Muscle of leg (tissue), 11 donors: ENCODE results near the gene AGR3. TPM values are rescaled to one million over a fixed set of nuclear protein-coding genes. Genes with fewer than 3 reads are reported as not detected.
A peak's percentile ranks its signal among the peaks of the same experiment; 100 is the strongest.

Experiments
- DNase-seq: peaks from one replicate; pipeline ENCODE4 v3.0.0; 2013
- H3K27ac ChIP-seq: one replicate; pipeline ENCODE4 v1.5.1; 2013; ENCODE audit warnings: mild to moderate bottlenecking, low read length, control low read depth
- H3K27me3 ChIP-seq: one replicate; pipeline ENCODE4 v1.6.1; 2013; ENCODE audit warnings: low read length; ENCODE audit not compliant: control insufficient read depth, insufficient read depth
- H3K36me3 ChIP-seq: one replicate; pipeline ENCODE4 v1.6.1; 2013; ENCODE audit warnings: low read length; ENCODE audit not compliant: control insufficient read depth, insufficient read depth
- H3K4me1 ChIP-seq: one replicate; pipeline ENCODE4 v1.6.1; 2013; ENCODE audit warnings: low read length; ENCODE audit not compliant: control insufficient read depth, insufficient read depth
- H3K4me3 ChIP-seq: one replicate; pipeline ENCODE4 v1.5.1; 2013; ENCODE audit warnings: low read length, control low read depth
- H3K9me3 ChIP-seq: replicated peaks from 2 replicates; pipeline ENCODE4 v1.6.1; 2013; ENCODE audit warnings: low read depth, low read length; ENCODE audit not compliant: control insufficient read depth
- WGBS: methylation state at CpG from one replicate; pipeline ENCODE4 v1.1.5; 2013; ENCODE audit warnings: missing lambda C conversion rate; ENCODE audit not compliant: insufficient coverage; 5-methylcytosine and 5-hydroxymethylcytosine counted together
- polyA plus RNA-seq, 8 donors: library from polyadenylated mRNA; unstranded; fragments of 120-200 nt; gene quantifications; one replicate each; pipeline versions ENCODE4 v1.2.1 to v1.2.3, GENCODE V29; 2013; ENCODE audit warnings: inconsistent platforms in 1 of 8, low replicate concordance in 1 of 8; ENCODE audit not compliant: insufficient read length in 8 of 8, insufficient read depth in 1 of 8
- total RNA-seq: library from RNA; stranded (reverse); fragments of 120-200 nt; gene quantifications from one replicate; pipeline ENCODE4 v1.2.4, GENCODE V29; 2013

The AGR3 gene
- total and polyA plus RNA-seq, 9 donors, result 0.27 to 9.1 (median 1.1) TPM; not detected in 6

- DNase-seq, result peak; percentile 49
- Histone ChIP-seq H3K9me3 (no peaks in the 10 kb centered on the region), H3K4me1 (no peaks in the 10 kb centered on the region), H3K4me3 (no peak overlapping the region), H3K27ac (no peak overlapping the region), H3K27me3 (no peaks in the 10 kb centered on the region), H3K36me3 (no peaks in the 10 kb centered on the region)
- 60% methylated on average over 1 of the region's 3 CpGs for WGBS
These were observed 68.6 kb downstream of the AGR3 start for GRCh38 chr7:16813232-16813616.

GRCh38 chr7:16812542-16813231 lies 69.1 kb downstream of the AGR3 start:
- H3K27ac ChIP-seq, result no peak overlapping the region
- no peak for DNase-seq
- H3K36me3 ChIP-seq, result no peaks in the 10 kb centered on the region
- H3K4me3 ChIP-seq, result no peak overlapping the region
- H3K27me3 ChIP-seq, result no peaks in the 10 kb centered on the region
- no peaks in the 10 kb centered on the region for H3K4me1 ChIP-seq
- H3K9me3 ChIP-seq, result no peaks in the 10 kb centered on the region
- WGBS, result no CpG with 5 or more reads among the region's 4 CpGs

- no CpG with 5 or more reads among the region's 2 CpGs for WGBS
- no peaks in the 10 kb centered on the region for H3K27me3 ChIP-seq
These were observed 70.2 kb downstream of the AGR3 start for GRCh38 chr7:16811551-16811950.

GRCh38 chr7:16810573-16810972 lies 71.2 kb downstream of the AGR3 start:
- H3K9me3 ChIP-seq, result no peaks in the 10 kb centered on the region
- no CpG with 5 or more reads among the region's 5 CpGs for WGBS

More at GRCh38 chr7:16811551-16811950, 70.2 kb downstream of the AGR3 start:
- Histone ChIP-seq H3K4me1 (no peaks in the 10 kb centered on the region), H3K27ac (no peak overlapping the region), H3K36me3 (no peaks in the 10 kb centered on the region), H3K4me3 (no peak overlapping the region), H3K9me3 (no peaks in the 10 kb centered on the region)
- peak; percentile 34 for DNase-seq

GRCh38 chr7:16810112-16810511 lies 71.7 kb downstream of the AGR3 start:
- H3K9me3 ChIP-seq, result no peaks in the 10 kb centered on the region
- WGBS, result 33% methylated on average over 1 of the region's 2 CpGs
- no peaks in the 10 kb centered on the region for H3K27me3 ChIP-seq

More at GRCh38 chr7:16810573-16810972, 71.2 kb downstream of the AGR3 start:
- no peaks in the 10 kb centered on the region for H3K27me3 ChIP-seq
- H3K4me3 ChIP-seq, result no peak overlapping the region
- H3K36me3 ChIP-seq, result no peaks in the 10 kb centered on the region
- DNase-seq, result no peak
- no peaks in the 10 kb centered on the region for H3K4me1 ChIP-seq
- no peak overlapping the region for H3K27ac ChIP-seq

More at GRCh38 chr7:16810112-16810511, 71.7 kb downstream of the AGR3 start:
- H3K27ac ChIP-seq, result no peak overlapping the region
- H3K4me1 ChIP-seq, result no peaks in the 10 kb centered on the region
- no peaks in the 10 kb centered on the region for H3K36me3 ChIP-seq
- H3K4me3 ChIP-seq, result no peak overlapping the region
- DNase-seq, result no peak

Other genes with a start within 250 kb of the AGR3 start
- 31.9 TPM for gene ANKMY2, start 236.2 kb downstream of the AGR3 start, total RNA-seq
- gene ANKMY2, start 236.2 kb downstream of the AGR3 start, polyA plus RNA-seq, result 10 to 100 TPM; 18.9 to 26.0 (median 22.5) TPM
- 119 TPM for gene BZW2, start 235.8 kb downstream of the AGR3 start, total RNA-seq
- gene BZW2, start 235.8 kb downstream of the AGR3 start, polyA plus RNA-seq, result 100 to 1,000 TPM; 130 to 186 (median 152) TPM
- gene TSPAN13, start 128.2 kb downstream of the AGR3 start, total RNA-seq, result 31.6 TPM
- 10 to 100 TPM; 44.9 to 85.3 (median 75.5) TPM for gene TSPAN13, start 128.2 kb downstream of the AGR3 start, polyA plus RNA-seq
- gene AGR2, start 77.0 kb downstream of the AGR3 start, total RNA-seq, result 7.2 TPM
- 10 to 100 TPM in 5 of 8 donors, 1 to 10 TPM in 3; 6.1 to 34.7 (median 11.9) TPM for gene AGR2, start 77.0 kb downstream of the AGR3 start, polyA plus RNA-seq